H1 (cell line): Measurements from ENCODE around the gene STXBP6.

Experiments
- BRCA1 ChIP-seq: IDR thresholded peaks from 2 replicates; pipeline ENCODE4 v1.6.1; 2012; ENCODE audit warnings: low read depth, low read length, improper control_type of control experiment
- MAFK ChIP-seq: IDR thresholded peaks from 2 replicates; pipeline ENCODE4 v1.6.1; 2012; ENCODE audit warnings: low read depth, mild to moderate bottlenecking, improper control_type of control experiment, low read length
- POLR2A ChIP-seq, 2 experiments: IDR thresholded peaks; 1 replicate in 1 of 2; 2 replicates in 1 of 2; pipeline ENCODE4 v1.6.1; 2011; ENCODE audit warnings: low read depth in 2 of 2, low read length in 2 of 2, mild to moderate bottlenecking in 2 of 2; ENCODE audit errors: control extremely low read depth in 1 of 2
- POLR2AphosphoS5 ChIP-seq: IDR thresholded peaks from 2 replicates; pipeline ENCODE4 v1.6.1; 2011; ENCODE audit warnings: low read depth, low read length
- SIN3A ChIP-seq, 2 experiments: IDR thresholded peaks in 1 of 2; conservative IDR thresholded peaks in 1 of 2; 2 replicates each; pipeline ENCODE4 v1.6.1; 2011 to 2012; ENCODE audit warnings: low read length in 2 of 2, improper control_type of control experiment in 1 of 2, low read depth in 1 of 2, mild to moderate bottlenecking in 1 of 2
- SUZ12 ChIP-seq: fragments of 200-600 bp; sonication (generic); IDR thresholded peaks from 2 replicates; pipeline ENCODE4 v1.6.1; 2012; ENCODE audit warnings: mild to moderate bottlenecking, inconsistent platforms, low read length, moderate library complexity, mixed read lengths
- TAF1 ChIP-seq: IDR thresholded peaks from 2 replicates; pipeline ENCODE4 v1.6.1; 2011; ENCODE audit warnings: mild to moderate bottlenecking, low read depth, low read length
- TEAD4 ChIP-seq: IDR thresholded peaks from 2 replicates; pipeline ENCODE4 v1.6.1; 2012; ENCODE audit warnings: low read depth, low read length, inconsistent platforms, mixed read lengths
- YY1 ChIP-seq: IDR thresholded peaks from 2 replicates; pipeline ENCODE4 v1.6.1; 2011; ENCODE audit warnings: low read depth, mild to moderate bottlenecking, low read length
- TF ChIP-seq, protein P1 (sequence below), 3 experiments: IDR thresholded peaks; 1 replicate in 2 of 3; 2 replicates in 1 of 3; pipeline versions ENCODE4 v1.5.1 to v1.6.1; 2011; ENCODE audit warnings: low read length in 3 of 3, mild to moderate bottlenecking in 3 of 3, inconsistent platforms in 2 of 3, low read depth in 1 of 3, moderate library complexity in 1 of 3; ENCODE audit not compliant: insufficient read depth in 1 of 3; ENCODE audit errors: control extremely low read depth in 1 of 3
- TF ChIP-seq, protein P2 (sequence below): IDR thresholded peaks from 2 replicates; pipeline ENCODE4 v1.6.1; 2012; ENCODE audit warnings: low read length, inconsistent platforms

DNA sequence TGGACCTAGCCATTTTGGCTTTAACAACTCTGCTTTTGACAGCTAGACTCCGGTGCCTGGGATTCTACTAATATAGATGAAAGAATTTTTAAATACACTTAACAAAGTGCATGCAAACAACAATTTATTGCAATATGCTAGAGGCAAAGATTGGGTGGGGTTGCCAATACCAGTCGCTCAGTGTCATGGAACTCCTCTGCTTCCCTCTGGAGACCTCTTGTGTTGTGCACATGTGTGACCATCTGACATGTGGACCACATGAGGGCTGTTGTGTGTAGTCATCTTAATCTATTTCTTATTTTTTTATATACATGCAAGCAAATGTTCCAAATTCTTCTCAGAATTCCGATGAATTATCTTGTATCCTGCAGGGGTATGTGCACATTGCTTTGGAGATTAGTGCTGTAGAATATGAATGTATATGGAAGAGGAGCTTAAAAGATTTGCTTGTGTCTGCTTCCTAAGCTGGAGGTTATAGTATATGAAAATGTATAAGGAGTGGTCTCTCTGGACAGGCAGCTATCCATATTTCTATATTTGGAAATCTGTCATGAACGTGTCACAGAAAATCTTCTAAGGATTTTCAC, 24.2 kb upstream of the STXBP6 start:
- TF ChIP-seq MAFK (no peak), TEAD4 (no peak), POLR2A (IDR thresholded peaks at IDR 0.05; ENCODE audit: control extremely low read depth in 1 of 2, low read depth in 2 of 2, low read length in 2 of 2) (no peak), BRCA1 (no peak), SUZ12 (no peak), YY1 (no peak), SIN3A (conservative IDR thresholded peaks at IDR 0.05 in 1 of 2, IDR thresholded peaks at IDR 0.05 in 1 of 2; ENCODE audit: low read depth in 1 of 2, low read length in 2 of 2) (no peak), POLR2AphosphoS5 (no peak), TAF1 (no peak)
- TF ChIP-seq, protein P1, sequence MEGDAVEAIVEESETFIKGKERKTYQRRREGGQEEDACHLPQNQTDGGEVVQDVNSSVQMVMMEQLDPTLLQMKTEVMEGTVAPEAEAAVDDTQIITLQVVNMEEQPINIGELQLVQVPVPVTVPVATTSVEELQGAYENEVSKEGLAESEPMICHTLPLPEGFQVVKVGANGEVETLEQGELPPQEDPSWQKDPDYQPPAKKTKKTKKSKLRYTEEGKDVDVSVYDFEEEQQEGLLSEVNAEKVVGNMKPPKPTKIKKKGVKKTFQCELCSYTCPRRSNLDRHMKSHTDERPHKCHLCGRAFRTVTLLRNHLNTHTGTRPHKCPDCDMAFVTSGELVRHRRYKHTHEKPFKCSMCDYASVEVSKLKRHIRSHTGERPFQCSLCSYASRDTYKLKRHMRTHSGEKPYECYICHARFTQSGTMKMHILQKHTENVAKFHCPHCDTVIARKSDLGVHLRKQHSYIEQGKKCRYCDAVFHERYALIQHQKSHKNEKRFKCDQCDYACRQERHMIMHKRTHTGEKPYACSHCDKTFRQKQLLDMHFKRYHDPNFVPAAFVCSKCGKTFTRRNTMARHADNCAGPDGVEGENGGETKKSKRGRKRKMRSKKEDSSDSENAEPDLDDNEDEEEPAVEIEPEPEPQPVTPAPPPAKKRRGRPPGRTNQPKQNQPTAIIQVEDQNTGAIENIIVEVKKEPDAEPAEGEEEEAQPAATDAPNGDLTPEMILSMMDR (IDR thresholded peaks at IDR 0.05; ENCODE audit: control extremely low read depth in 1 of 3, insufficient read depth in 1 of 3, low read depth in 1 of 3, low read length in 3 of 3), result no peak
- TF ChIP-seq, protein P2, sequence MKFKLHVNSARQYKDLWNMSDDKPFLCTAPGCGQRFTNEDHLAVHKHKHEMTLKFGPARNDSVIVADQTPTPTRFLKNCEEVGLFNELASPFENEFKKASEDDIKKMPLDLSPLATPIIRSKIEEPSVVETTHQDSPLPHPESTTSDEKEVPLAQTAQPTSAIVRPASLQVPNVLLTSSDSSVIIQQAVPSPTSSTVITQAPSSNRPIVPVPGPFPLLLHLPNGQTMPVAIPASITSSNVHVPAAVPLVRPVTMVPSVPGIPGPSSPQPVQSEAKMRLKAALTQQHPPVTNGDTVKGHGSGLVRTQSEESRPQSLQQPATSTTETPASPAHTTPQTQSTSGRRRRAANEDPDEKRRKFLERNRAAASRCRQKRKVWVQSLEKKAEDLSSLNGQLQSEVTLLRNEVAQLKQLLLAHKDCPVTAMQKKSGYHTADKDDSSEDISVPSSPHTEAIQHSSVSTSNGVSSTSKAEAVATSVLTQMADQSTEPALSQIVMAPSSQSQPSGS, result no peak
